Stomach (tissue), 9 donors: Measurements from ENCODE around the gene SH3RF3. TPM values are rescaled to one million over a fixed set of nuclear protein-coding genes. Genes with fewer than 3 reads are reported as not detected.

Source experiments
- DNase-seq, 2 donors: peaks; one replicate each; pipeline versions ENCODE4 v3.0.0 to v3.0.0-alpha.2; 2013 to 2019
- H3K27ac ChIP-seq, 5 donors: fragments of 200-600 bp in 4 of 5; sonication (generic) in 4 of 5; one replicate each; pipeline ENCODE4 v1.5.1; 2013 to 2019; ENCODE audit warnings: mild to moderate bottlenecking in 1 of 5, moderate library complexity in 1 of 5
- H3K27me3 ChIP-seq, 3 donors: fragments of 200-600 bp; sonication (generic); one replicate each; pipeline ENCODE4 v1.5.1; 2017 to 2019; ENCODE audit warnings: mixed run types in 1 of 3
- H3K36me3 ChIP-seq, 4 donors: fragments of 200-600 bp; sonication (generic); 1 replicate in 3 of 4; 2 replicates in 1 of 4; pipeline ENCODE4 v1.5.1; 2016 to 2019
- H3K4me1 ChIP-seq, 4 donors: fragments of 200-600 bp; sonication (generic); one replicate each; pipeline ENCODE4 v1.5.1; 2016 to 2019
- H3K4me3 ChIP-seq, 4 donors: fragments of 200-600 bp; sonication (generic) in 3 of 4; one replicate each; pipeline ENCODE4 v1.5.1; 2016 to 2019; ENCODE audit warnings: mild to moderate bottlenecking in 1 of 4
- H3K9me3 ChIP-seq, 4 donors: fragments of 200-600 bp; sonication (generic); one replicate each; pipeline ENCODE4 v1.5.1; 2016 to 2019
- CTCF ChIP-seq, 7 experiments: fragments of 450-650 bp in 4 of 7; fragments of 200-600 bp in 3 of 7; sonication (generic) in 3 of 7; IDR thresholded peaks; one replicate each; pipeline ENCODE4 v1.5.1; 2016 to 2019; ENCODE audit warnings: antibody characterized with exemption in 7 of 7, control low read depth in 2 of 7, mild to moderate bottlenecking in 1 of 7
- EP300 ChIP-seq: sonication (generic); formaldehyde crosslinking; IDR thresholded peaks from one replicate; pipeline ENCODE4 v1.6.1; 2017; ENCODE audit warnings: antibody characterized with exemption
- POLR2A ChIP-seq, 4 donors: fragments of 450-650 bp; IDR thresholded peaks; one replicate each; pipeline ENCODE4 v1.6.1; 2016; ENCODE audit warnings: antibody characterized with exemption in 4 of 4, control low read depth in 2 of 4, mild to moderate bottlenecking in 1 of 4, moderate library complexity in 1 of 4
- POLR2AphosphoS5 ChIP-seq, 3 donors: sonication (generic); formaldehyde crosslinking; IDR thresholded peaks; one replicate each; pipeline ENCODE4 v1.6.1; 2016; ENCODE audit warnings: antibody characterized with exemption in 3 of 3
- WGBS, 5 donors: extraction: QIAGEN DNeasy Blood & Tissue Kit in 3 of 5; methylation state at CpG; one replicate each; pipeline versions ENCODE4 v1.1.5 to v1.1.7; 2013 to 2018; 5-methylcytosine and 5-hydroxymethylcytosine counted together
- intact Hi-C: fragments of 100-400 bp; cut with DNase I; formaldehyde crosslinking; loops from one replicate; pipeline ENCODE4 v1.15.1; 2023; ENCODE audit warnings: low total_unique reads
- polyA plus RNA-seq, 3 donors: library from polyadenylated mRNA; stranded (reverse); fragments of 200-250 nt; gene quantifications; one replicate each; pipeline ENCODE4 v1.2.3, GENCODE V29; 2013
- total RNA-seq, 5 donors: library from RNA; depleted of rRNA; stranded (reverse); fragments of >200 nt; gene quantifications; one replicate each; pipeline versions ENCODE4 v1.1.0 to v1.2.3, GENCODE V29; 2014 to 2016
- donor health status: healthy with polysubstance abuse.
- donor health status: Bipolar disorder and iron deficiency.
- donor health status: healthy.

The SH3RF3 gene
- total and polyA plus RNA-seq, 8 donors = 0.87 to 11.1 (median 4.4) TPM

GRCh38 chr2:109145286-109145685 lies 16.3 kb downstream of the SH3RF3 start:
- Histone ChIP-seq H3K4me3 (no peak overlapping the region), H3K4me1 (peaks cover 0 to 5% (median 0%) of the 10 kb centered on the region in 4 donors), H3K36me3 (no peaks in the 10 kb centered on the region), H3K27me3 (no peaks in the 10 kb centered on the region), H3K27ac (no peak overlapping the region), H3K9me3 (no peaks in the 10 kb centered on the region)
- no peak for DNase-seq
- 85 to 93% (median 89%) methylated on average over 12 of the region's 12 CpGs for WGBS, 5 donors
- TF ChIP-seq EP300 = no peak
- no peak for TF ChIP-seq POLR2A (IDR thresholded peaks at IDR 0.05)
- TF ChIP-seq CTCF (IDR thresholded peaks at IDR 0.05) = no peak
- TF ChIP-seq POLR2AphosphoS5 (IDR thresholded peaks at IDR 0.05) = no peak
- intact Hi-C loops = no loop called here

GRCh38 chr2:109147405-109147804 lies 18.4 kb downstream of the SH3RF3 start:
- no peak for TF ChIP-seq EP300
- TF ChIP-seq CTCF (IDR thresholded peaks at IDR 0.05) = no peak
- no peak for TF ChIP-seq POLR2A (IDR thresholded peaks at IDR 0.05)
- TF ChIP-seq POLR2AphosphoS5 (IDR thresholded peaks at IDR 0.05) = no peak
- no peaks in the 10 kb centered on the region for H3K36me3 ChIP-seq
- WGBS, 5 donors = 86 to 94% (median 89%) methylated on average over 7 of the region's 7 CpGs

GRCh38 chr2:109148117-109148746 lies 19.2 kb downstream of the SH3RF3 start:
- intact Hi-C loops = no loop called here
- DNase-seq = no peak
- no peaks in the 10 kb centered on the region for H3K9me3 ChIP-seq
- H3K27ac ChIP-seq = no peak overlapping the region
- no peaks in the 10 kb centered on the region for H3K27me3 ChIP-seq
- peaks cover 0 to 11% (median 4%) of the 10 kb centered on the region in 4 donors for H3K4me1 ChIP-seq
- no peak for TF ChIP-seq POLR2A (IDR thresholded peaks at IDR 0.05)
- TF ChIP-seq POLR2AphosphoS5 (IDR thresholded peaks at IDR 0.05) = no peak
- TF ChIP-seq CTCF (IDR thresholded peaks at IDR 0.05) = no peak
- no peak for TF ChIP-seq EP300
- no peaks in the 10 kb centered on the region for H3K36me3 ChIP-seq
- WGBS, 5 donors = 72 to 91% (median 86%) methylated on average over 12 of the region's 12 CpGs
- no peak overlapping the region for H3K4me3 ChIP-seq

More at GRCh38 chr2:109147405-109147804, 18.4 kb downstream of the SH3RF3 start:
- Histone ChIP-seq H3K27ac (no peak overlapping the region), H3K4me3 (no peak overlapping the region), H3K27me3 (no peaks in the 10 kb centered on the region), H3K4me1 (peaks cover 0 to 6% (median 3%) of the 10 kb centered on the region in 4 donors), H3K9me3 (no peaks in the 10 kb centered on the region)
- intact Hi-C loops = no loop called here
- DNase-seq = no peak

GRCh38 chr2:109148991-109149645 lies 20.1 kb downstream of the SH3RF3 start:
- no peaks in the 10 kb centered on the region for H3K36me3 ChIP-seq
- no peak for DNase-seq
- WGBS, 5 donors = 73 to 87% (median 83%) methylated on average over 7 to 8 of the region's 8 CpGs
- H3K27ac ChIP-seq = no peak overlapping the region
- no peaks in the 10 kb centered on the region for H3K27me3 ChIP-seq
- H3K4me1 ChIP-seq = peaks cover 0 to 11% (median 4%) of the 10 kb centered on the region in 4 donors
- intact Hi-C loops = no loop called here
- H3K9me3 ChIP-seq = no peaks in the 10 kb centered on the region
- TF ChIP-seq POLR2AphosphoS5 (IDR thresholded peaks at IDR 0.05) = no peak
- no peak for TF ChIP-seq POLR2A (IDR thresholded peaks at IDR 0.05)
- no peak for TF ChIP-seq CTCF (IDR thresholded peaks at IDR 0.05)
- TF ChIP-seq EP300 = no peak
- no peak overlapping the region for H3K4me3 ChIP-seq
